ENCODE measurements around the gene CDH23. TPM values are rescaled to one million over a fixed set of nuclear protein-coding genes. Genes with fewer than 3 reads are reported as not detected.

The CDH23 gene
- total and polyA plus RNA-seq, 9 of the 15 experiments (the other 6 are each of a cell fraction or from before 2014, with no cell fraction given), result 0.18 to 1.2 (median 0.47) TPM

DNA sequence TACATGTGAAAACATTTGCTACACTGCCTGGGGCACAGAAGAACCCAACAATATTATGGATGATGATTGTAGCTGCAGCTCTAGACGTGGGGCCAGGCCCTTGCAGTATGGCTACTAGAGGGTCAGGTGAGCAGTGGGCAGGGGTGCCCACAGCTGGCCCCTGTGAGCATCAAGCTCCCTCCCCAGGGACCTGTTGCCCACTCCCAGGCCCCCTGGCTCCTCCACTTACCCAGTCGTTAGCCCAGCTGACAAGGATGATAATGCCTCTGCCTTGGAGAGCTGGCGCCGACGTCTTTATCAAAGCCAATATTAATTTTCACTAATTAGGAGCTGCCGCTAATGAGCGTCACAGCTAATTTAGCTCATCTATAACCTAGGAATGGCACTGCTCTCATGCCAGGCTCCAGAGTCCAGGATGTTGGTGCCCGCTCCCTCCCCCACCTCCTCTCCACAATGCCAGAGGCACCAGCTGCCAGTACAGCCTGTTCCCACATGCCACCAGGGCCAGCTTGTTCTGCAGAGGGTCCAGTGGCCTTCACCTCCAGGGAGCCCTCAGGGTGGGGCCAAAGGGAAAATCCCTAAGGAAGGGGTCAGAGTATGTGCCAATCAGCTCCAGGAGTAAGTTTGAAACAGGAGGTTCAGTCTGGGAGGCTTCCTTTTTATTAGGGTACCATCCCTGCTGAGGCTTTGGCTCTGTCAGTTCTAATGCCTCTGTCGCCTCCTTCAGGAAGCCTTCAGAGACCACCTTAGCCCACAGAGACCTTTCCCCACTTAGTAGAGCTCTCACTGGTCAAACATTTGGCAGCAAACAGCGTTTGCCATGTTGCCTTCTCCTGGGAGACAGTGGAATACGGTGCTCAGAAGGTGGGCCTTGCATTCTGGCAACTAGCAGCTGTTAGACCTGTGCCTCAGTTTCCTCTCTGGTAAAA, 77.2 kb downstream of the CDH23 start:
- CTCF ChIA-PET (ENCODE audit: low intra/inter-chr PET ratio), result no interaction called here
- H3K36me3 ChIP-seq (ENCODE audit: control insufficient read depth, insufficient read depth, low read length), result no peaks in the 10 kb centered on the region

More for the DNA sequence above, 77.2 kb downstream of the CDH23 start:
- DNase-seq (ENCODE audit: extremely low read depth in 1 of 4, low spot score in 3 of 4), result no peak
- H2AFZ ChIP-seq (ENCODE audit: low read depth, low read length), result no peak overlapping the region
- FAIRE-seq, result no peak
- no peaks in the 10 kb centered on the region for H3K79me2 ChIP-seq (ENCODE audit: control insufficient read depth, insufficient read depth, low read length)
- no peak overlapping the region for H3K4me2 ChIP-seq (ENCODE audit: insufficient read depth, low read length)
- no TSS peak for BruUV-seq (replicated peaks)
- intact Hi-C loops (cut with micrococcal nuclease), result loop anchor here (5.0 kb wide), 1 partner anchor 77 kb away; the partner anchor contains the start of gene CDH23
- H3K9ac ChIP-seq (ENCODE audit: insufficient read depth in 1 of 2, low read depth in 2 of 2, low read length in 2 of 2), result no peak overlapping the region
- no peaks in the 10 kb centered on the region for H4K20me1 ChIP-seq (replicated peaks; ENCODE audit: control insufficient read depth, insufficient read depth, low read length)
- ATAC-seq, result no peak
- H3K9me1 ChIP-seq (ENCODE audit: control insufficient read depth, insufficient read depth, low read length), result no peaks in the 10 kb centered on the region
- TF ChIP-seq ZNF561 (CRISPR knock-in tag; conservative IDR thresholded peaks at IDR 0.05) (no peak), ZNF175 (CRISPR knock-in tag; IDR thresholded peaks at IDR 0.05; ENCODE audit: low read depth) (no peak), CREB3L1 (IDR thresholded peaks at IDR 0.05; ENCODE audit: borderline replicate concordance, low read depth) (no peak), SIX5 (IDR thresholded peaks at IDR 0.05; ENCODE audit: borderline replicate concordance in 1 of 2, insufficient read depth in 1 of 2, low read depth in 1 of 2, low read length in 2 of 2) (no peak), ZNF583 (CRISPR knock-in tag; IDR thresholded peaks at IDR 0.05) (no peak), PRMT5 (CRISPR knock-in tag; IDR thresholded peaks at IDR 0.05) (no peak), NFIX (CRISPR knock-in tag; IDR thresholded peaks at IDR 0.05; ENCODE audit: low read depth) (no peak), NFRKB (IDR thresholded peaks at IDR 0.05; ENCODE audit: low read depth) (no peak), MED1 (CRISPR knock-in tag; IDR thresholded peaks at IDR 0.05; ENCODE audit: borderline replicate concordance) (no peak), SP1 (CRISPR knock-in tag; IDR thresholded peaks at IDR 0.05) (no peak), RBM17 (IDR thresholded peaks at IDR 0.05; ENCODE audit: borderline replicate concordance, low read depth, low read length) (no peak), MAFG (tag; conservative IDR thresholded peaks at IDR 0.05) (no peak), CBFA2T3 (IDR thresholded peaks at IDR 0.05) (no peak), ETS1 (conservative IDR thresholded peaks at IDR 0.05; ENCODE audit: control insufficient read depth, low read depth, low read length) (no peak), ZNF232 (CRISPR knock-in tag; IDR thresholded peaks at IDR 0.05) (no peak), SAFB (IDR thresholded peaks at IDR 0.05; ENCODE audit: borderline replicate concordance, low read depth, low read length) (no peak), E2F3 (CRISPR knock-in tag; IDR thresholded peaks at IDR 0.05) (no peak)
- TF ChIP-seq, protein P1, sequence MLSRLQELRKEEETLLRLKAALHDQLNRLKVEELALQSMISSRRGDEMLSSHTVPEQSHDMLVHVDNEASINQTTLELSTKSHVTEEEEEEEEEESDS (CRISPR knock-in tag; IDR thresholded peaks at IDR 0.05), result no peak
- TF ChIP-seq, protein P2, sequence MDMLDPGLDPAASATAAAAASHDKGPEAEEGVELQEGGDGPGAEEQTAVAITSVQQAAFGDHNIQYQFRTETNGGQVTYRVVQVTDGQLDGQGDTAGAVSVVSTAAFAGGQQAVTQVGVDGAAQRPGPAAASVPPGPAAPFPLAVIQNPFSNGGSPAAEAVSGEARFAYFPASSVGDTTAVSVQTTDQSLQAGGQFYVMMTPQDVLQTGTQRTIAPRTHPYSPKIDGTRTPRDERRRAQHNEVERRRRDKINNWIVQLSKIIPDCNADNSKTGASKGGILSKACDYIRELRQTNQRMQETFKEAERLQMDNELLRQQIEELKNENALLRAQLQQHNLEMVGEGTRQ (CRISPR knock-in tag; IDR thresholded peaks at IDR 0.05), result no peak
- in situ Hi-C loops (cut with MboI), result no loop called here
- H3K27me3 ChIP-seq (ENCODE audit: control insufficient read depth in 2 of 2, insufficient read depth in 2 of 2, low read length in 2 of 2), result peaks cover 16 to 66% of the 10 kb centered on the region in 2 experiments
- peaks cover 0 to 7% of the 10 kb centered on the region in 2 experiments; a peak in 3 of 5 replicates for H3K4me1 ChIP-seq (replicated peaks in 1 of 2; ENCODE audit: control insufficient read depth in 2 of 2, insufficient read depth in 2 of 2, low read length in 2 of 2)
- H3K4me3 ChIP-seq, result no peak overlapping the region
- no peaks in the 10 kb centered on the region for H3K9me3 ChIP-seq (replicated peaks; ENCODE audit: control insufficient read depth, insufficient read depth, low read depth, low read length)
- POLR2A ChIA-PET, result no interaction called here
- WGBS (ENCODE audit: insufficient coverage, low coverage, missing lambda C conversion rate), result 10% methylated on average over 11 of the region's 11 CpGs
- H3K27ac ChIP-seq (ENCODE audit: extremely low read depth, low read depth, low read length), result no peak overlapping the region
